ENCODE results near the gene AZU1.

DNA sequence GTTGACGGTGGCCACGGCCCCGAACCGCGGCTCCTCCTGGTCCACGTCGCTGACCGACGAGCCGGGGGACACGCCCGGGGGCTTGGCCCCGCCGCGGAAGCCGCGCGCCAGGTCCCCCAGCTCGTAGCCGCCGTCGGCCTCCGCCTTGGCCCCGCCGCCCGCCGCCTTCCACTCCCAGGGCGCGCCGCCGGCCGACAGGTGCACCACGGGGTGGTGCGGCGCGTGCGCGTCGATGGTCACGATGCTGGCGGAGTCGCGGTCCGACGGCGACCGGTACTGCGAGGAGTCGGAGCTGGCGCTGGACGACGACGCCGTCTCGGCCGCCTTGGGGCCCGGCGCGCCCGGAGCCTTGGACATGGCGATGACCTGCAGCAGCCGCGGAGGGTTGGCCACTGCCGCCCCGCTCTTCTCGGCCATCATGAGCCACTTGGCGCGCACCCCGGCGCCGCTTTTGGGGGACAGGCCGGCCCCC is 14.9 kb upstream of the AZU1 start:
- no peak for TF ChIP-seq POLR2A (IDR thresholded peaks at IDR 0.05; ENCODE audit: low read length)
- TF ChIP-seq GATA1 (IDR thresholded peaks at IDR 0.05; ENCODE audit: low read depth, low read length), result no peak

Data from erythroblast (primary cell).